ENCODE measurements around the gene CCDC40. TPM values are rescaled to one million over a fixed set of nuclear protein-coding genes. Genes with fewer than 3 reads are reported as not detected.

Gene CCDC40
- total and polyA plus RNA-seq, 9 of the 15 experiments (the other 6 are each of a cell fraction or from before 2014, with no cell fraction given): 0.07 to 0.33 TPM; not detected in 7

- intact Hi-C loops (cut with micrococcal nuclease): no loop called here
- CTCF ChIA-PET (ENCODE audit: low intra/inter-chr PET ratio): no interaction called here
- peak; percentile 26; the same call in 2 of the 3 replicates for ATAC-seq
Measured at GRCh38 chr17:80113033-80113484, 76.6 kb downstream of the CCDC40 start.

More at GRCh38 chr17:80113033-80113484, 76.6 kb downstream of the CCDC40 start:
- Histone ChIP-seq H2AFZ (ENCODE audit: low read depth, low read length) (no peak overlapping the region), H3K79me2 (ENCODE audit: control insufficient read depth, insufficient read depth, low read length) (no peaks in the 10 kb centered on the region), H3K9me3 (replicated peaks; ENCODE audit: control insufficient read depth, insufficient read depth, low read depth, low read length) (0 out of 2 replicates have a peak, but pooled peaks cover 5% of the 10 kb centered on the region), H3K4me2 (ENCODE audit: insufficient read depth, low read length) (no peak overlapping the region), H3K27ac (ENCODE audit: extremely low read depth, low read depth, low read length) (no peak overlapping the region), H3K36me3 (ENCODE audit: control insufficient read depth, insufficient read depth, low read length) (no peaks in the 10 kb centered on the region), H4K20me1 (replicated peaks; ENCODE audit: control insufficient read depth, insufficient read depth, low read length) (no peaks in the 10 kb centered on the region; the same call in 1 of the 2 replicates), H3K4me1 (replicated peaks in 1 of 2; ENCODE audit: control insufficient read depth in 2 of 2, insufficient read depth in 2 of 2, low read length in 2 of 2) (peaks cover 0 to 50% of the 10 kb centered on the region in 2 experiments; a peak in 2 of 5 replicates), H3K4me3 (no peak overlapping the region), H3K27me3 (ENCODE audit: control insufficient read depth in 2 of 2, insufficient read depth in 2 of 2, low read length in 2 of 2) (peaks cover 51 to 79% of the 10 kb centered on the region in 2 experiments), H3K9ac (ENCODE audit: insufficient read depth in 1 of 2, low read depth in 2 of 2, low read length in 2 of 2) (peak overlapping the region in 1 of 2 experiments; percentile 45; a peak in 1 of 4 replicates), H3K9me1 (ENCODE audit: control insufficient read depth, insufficient read depth, low read length) (no peaks in the 10 kb centered on the region)
- no peak for FAIRE-seq
- in situ Hi-C loops (cut with MboI): no loop called here
- POLR2A ChIA-PET: interaction anchor here (0.9 to 1.2 kb wide), 3 partner anchors 8 to 33 kb away, joined by 3 to 5 read pairs (median 3); no protein-coding TSS in a partner anchor
- BruUV-seq (replicated peaks): no TSS peak
- peak in 2 of 4 experiments; percentile 43 for DNase-seq (ENCODE audit: extremely low read depth in 1 of 4, low spot score in 3 of 4)
- WGBS (ENCODE audit: insufficient coverage, low coverage, missing lambda C conversion rate): 19% methylated on average over 16 of the region's 20 CpGs
- TF ChIP-seq ZNF512 (tag; IDR thresholded peaks at IDR 0.05): no peak

Data from K562 (cell line).